WTC11 (cell line): ENCODE results near the gene PDE1C. TPM values are rescaled to one million over a fixed set of nuclear protein-coding genes. Genes with fewer than 3 reads are reported as not detected.

Source experiments
- ATAC-seq: fragments of 200-7000 bp; cut with Tn5 transposase; 2 replicates; pipeline ENCODE4 v1.10.0; 2021; ENCODE audit warnings: mild to moderate bottlenecking, moderate library complexity
- CTCF ChIA-PET: fragments of 300-600 bp; sonication (Branson Sonifier 250); formaldehyde crosslinking; loops from one replicate; lab custom pipeline; 2021; ENCODE audit warnings: antibody characterized with exemption; lab: Charles Lee
- POLR2A ChIA-PET: fragments of 350-600 bp; sonication (Branson Sonifier 250); formaldehyde crosslinking; loops from one replicate; lab custom pipeline; 2021; ENCODE audit warnings: antibody characterized with exemption; lab: Charles Lee
- DNase-seq: peaks from one replicate; pipeline ENCODE4 v3.0.0; 2021; ENCODE audit warnings: low spot score
- H3K27ac Mint-ChIP-seq: 2 replicates; pipeline ENCODE4 v1.8.0; 2021; ENCODE audit warnings: mixed read lengths
- H3K27me3 Mint-ChIP-seq: 2 replicates; pipeline ENCODE4 v1.8.0; 2021; ENCODE audit warnings: low read depth, mild to moderate bottlenecking, moderate library complexity, mixed read lengths
- H3K36me3 Mint-ChIP-seq: 2 replicates; pipeline ENCODE4 v1.8.0; 2021; ENCODE audit warnings: mixed read lengths
- H3K4me1 Mint-ChIP-seq: 2 replicates; pipeline ENCODE4 v1.8.0; 2022; ENCODE audit warnings: mixed read lengths
- H3K4me3 Mint-ChIP-seq: 2 replicates; pipeline ENCODE4 v1.8.0; 2021; ENCODE audit warnings: mild to moderate bottlenecking, moderate library complexity, mixed read lengths
- H3K9me3 Mint-ChIP-seq: 2 replicates; pipeline ENCODE4 v1.8.0; 2021; ENCODE audit warnings: mixed read lengths
- AR ChIP-seq: fragments of 250-450 bp; sonication (Bioruptor Pico); IDR thresholded peaks from 2 replicates; pipeline ENCODE4 v1.9.0; 2021; ENCODE audit warnings: mild to moderate bottlenecking
- ATF1 ChIP-seq: sonication (generic); formaldehyde crosslinking; IDR thresholded peaks from 2 replicates; pipeline ENCODE4 v1.8.1; 2023; ENCODE audit warnings: mild to moderate bottlenecking, moderate library complexity, missing genetic modification reagents
- ATF3 ChIP-seq: sonication (generic); formaldehyde crosslinking; conservative IDR thresholded peaks from 2 replicates; pipeline ENCODE4 v1.8.1; 2022; ENCODE audit warnings: mild to moderate bottlenecking, missing genetic modification reagents
- CBFB ChIP-seq: sonication (generic); formaldehyde crosslinking; IDR thresholded peaks from 2 replicates; pipeline ENCODE4 v1.8.1; 2022; ENCODE audit warnings: mild to moderate bottlenecking, low read depth, missing genetic modification reagents
- CREB1 ChIP-seq: sonication (generic); formaldehyde crosslinking; IDR thresholded peaks from 2 replicates; pipeline ENCODE4 v1.8.0; 2023; ENCODE audit warnings: mild to moderate bottlenecking, missing genetic modification reagents
- EMX1 ChIP-seq: fragments of 250-450 bp; sonication (Bioruptor Pico); IDR thresholded peaks from 2 replicates; pipeline ENCODE4 v1.8.0; 2021; ENCODE audit warnings: mild to moderate bottlenecking
- ETV6 ChIP-seq: sonication (generic); formaldehyde crosslinking; IDR thresholded peaks from 2 replicates; pipeline ENCODE4 v1.8.1; 2022; ENCODE audit warnings: mild to moderate bottlenecking, missing genetic modification reagents
- FOXK1 ChIP-seq: sonication (generic); formaldehyde crosslinking; IDR thresholded peaks from 2 replicates; pipeline ENCODE4 v1.8.0; 2022; ENCODE audit warnings: mild to moderate bottlenecking, moderate library complexity, missing genetic modification reagents
- FOXP4 ChIP-seq: sonication (generic); formaldehyde crosslinking; IDR thresholded peaks from 2 replicates; pipeline ENCODE4 v1.8.0; 2022; ENCODE audit warnings: mild to moderate bottlenecking, missing genetic modification reagents
- GABPB1 ChIP-seq: sonication (generic); formaldehyde crosslinking; IDR thresholded peaks from 2 replicates; pipeline ENCODE4 v1.8.1; 2023; ENCODE audit warnings: mild to moderate bottlenecking, missing genetic modification reagents
- GRHL2 ChIP-seq: fragments of 250-450 bp; sonication (Bioruptor Pico); IDR thresholded peaks from 2 replicates; pipeline ENCODE4 v1.8.0; 2022; ENCODE audit warnings: mild to moderate bottlenecking, moderate library complexity; ENCODE audit not compliant: insufficient replicate concordance, severe bottlenecking
- HMGA2 ChIP-seq: fragments of 250-450 bp; sonication (Bioruptor Pico); IDR thresholded peaks from 2 replicates; pipeline ENCODE4 v1.4.0; 2021; ENCODE audit warnings: mild to moderate bottlenecking, moderate library complexity
- HMGXB4 ChIP-seq: sonication (generic); formaldehyde crosslinking; IDR thresholded peaks from 2 replicates; pipeline ENCODE4 v1.8.1; 2023; ENCODE audit warnings: mild to moderate bottlenecking, moderate library complexity, missing genetic modification reagents
- IRF1 ChIP-seq: sonication (generic); formaldehyde crosslinking; IDR thresholded peaks from 2 replicates; pipeline ENCODE4 v1.8.0; 2023; ENCODE audit warnings: missing genetic modification reagents
- KAT7 ChIP-seq: sonication (generic); formaldehyde crosslinking; IDR thresholded peaks from 2 replicates; pipeline ENCODE4 v1.8.1; 2023; ENCODE audit warnings: missing genetic modification reagents, mild to moderate bottlenecking, borderline replicate concordance
- MAX ChIP-seq: sonication (generic); formaldehyde crosslinking; IDR thresholded peaks from 2 replicates; pipeline ENCODE4 v1.8.0; 2022; ENCODE audit warnings: mild to moderate bottlenecking, missing genetic modification reagents
- NFATC4 ChIP-seq: fragments of 250-450 bp; sonication (Bioruptor Pico); IDR thresholded peaks from 2 replicates; pipeline ENCODE4 v1.9.0; 2021; ENCODE audit warnings: mild to moderate bottlenecking
- NR3C1 ChIP-seq: sonication (generic); formaldehyde crosslinking; conservative IDR thresholded peaks from 2 replicates; pipeline ENCODE4 v1.8.1; 2023; ENCODE audit warnings: low read depth, mild to moderate bottlenecking, missing genetic modification reagents
- OVOL2 ChIP-seq: fragments of 250-450 bp; sonication (Bioruptor Pico); IDR thresholded peaks from 2 replicates; pipeline ENCODE4 v1.9.0; 2021; ENCODE audit warnings: mild to moderate bottlenecking, borderline replicate concordance
- PRDM15 ChIP-seq: sonication (generic); formaldehyde crosslinking; IDR thresholded peaks from 2 replicates; pipeline ENCODE4 v1.8.0; 2022; ENCODE audit warnings: missing genetic modification reagents
- RORB ChIP-seq: fragments of 250-450 bp; sonication (Bioruptor Pico); IDR thresholded peaks from 2 replicates; pipeline ENCODE4 v1.9.0; 2021; ENCODE audit warnings: mild to moderate bottlenecking
- SMAD3 ChIP-seq: sonication (generic); formaldehyde crosslinking; IDR thresholded peaks from 2 replicates; pipeline ENCODE4 v1.8.0; 2022; ENCODE audit warnings: missing genetic modification reagents, mild to moderate bottlenecking, borderline replicate concordance
- TEAD1 ChIP-seq: sonication (generic); formaldehyde crosslinking; IDR thresholded peaks from 2 replicates; pipeline ENCODE4 v1.8.0; 2022; ENCODE audit warnings: mild to moderate bottlenecking, missing genetic modification reagents
- TEAD4 ChIP-seq: sonication (generic); formaldehyde crosslinking; IDR thresholded peaks from 2 replicates; pipeline ENCODE4 v1.8.0; 2022; ENCODE audit warnings: mild to moderate bottlenecking, missing genetic modification reagents
- ZMAT4 ChIP-seq: fragments of 250-450 bp; sonication (Bioruptor Pico); IDR thresholded peaks from 2 replicates; pipeline ENCODE4 v1.9.0; 2021; ENCODE audit warnings: mild to moderate bottlenecking
- total RNA-seq: library from RNA; stranded (reverse); gene quantifications from 3 replicates; pipeline ENCODE4 v1.2.3, GENCODE V29; 2021

The PDE1C gene
- total RNA-seq, 1 experiment from 2014 or later = 0.55 TPM

GRCh38 chr7:32078824-32079223 is 8.6 kb upstream of the PDE1C start:
- no peak for ATAC-seq
- TF ChIP-seq ETV6 (CRISPR knock-in tag) (no peak), PRDM15 (CRISPR knock-in tag) (no peak), ATF1 (no peak), TEAD4 (no peak), OVOL2 (no peak), HMGXB4 (no peak), ATF3 (CRISPR knock-in tag) (no peak), TEAD1 (CRISPR knock-in tag) (no peak), AR (no peak), SMAD3 (no peak), FOXP4 (CRISPR knock-in tag) (no peak), IRF1 (CRISPR knock-in tag) (no peak), CREB1 (CRISPR knock-in tag) (no peak), MAX (CRISPR knock-in tag) (no peak), EMX1 (CRISPR knock-in tag) (no peak)
- no peak overlapping the region for H3K27ac Mint-ChIP-seq
- DNase-seq = no peak
- H3K27me3 Mint-ChIP-seq = peaks cover 27% of the 10 kb centered on the region
- H3K4me3 Mint-ChIP-seq = no peak overlapping the region
- peaks cover 21% of the 10 kb centered on the region for H3K36me3 Mint-ChIP-seq
- ChIA-PET POLR2A (no interaction called here), CTCF (no interaction called here)
- H3K4me1 Mint-ChIP-seq = no peaks in the 10 kb centered on the region
- peaks cover 26% of the 10 kb centered on the region for H3K9me3 Mint-ChIP-seq

GRCh38 chr7:32077806-32078205 is 7.6 kb upstream of the PDE1C start:
- Mint-ChIP-seq H3K36me3 (peaks cover 21% of the 10 kb centered on the region), H3K27ac (no peak overlapping the region), H3K4me1 (no peaks in the 10 kb centered on the region), H3K27me3 (peaks cover 32% of the 10 kb centered on the region), H3K4me3 (no peak overlapping the region), H3K9me3 (peaks cover 26% of the 10 kb centered on the region)
- no peak for ATAC-seq
- CTCF ChIA-PET = no interaction called here
- POLR2A ChIA-PET = no interaction called here
- DNase-seq = no peak
- TF ChIP-seq FOXK1 (CRISPR knock-in tag) (no peak), KAT7 (CRISPR knock-in tag) (no peak), CBFB (CRISPR knock-in tag) (no peak), RORB (CRISPR knock-in tag) (no peak), GRHL2 (no peak), GABPB1 (no peak), ZMAT4 (CRISPR knock-in tag) (no peak), NFATC4 (CRISPR knock-in tag) (no peak), NR3C1 (CRISPR knock-in tag) (no peak), HMGA2 (CRISPR knock-in tag) (no peak), ATF1 (no peak)
